GM12864 (cell line): ENCODE results near the gene GNAS-AS1.
"Not testable (repeated sequence)": the region's sequence is repeated elsewhere in the genome, so short reads cannot be mapped to it uniquely, and the experiment has no call there.

ENCODE experiments used
- DNase-seq: peaks from one replicate; pipeline ENCODE4 v3.0.0-alpha.2; 2011; ENCODE audit warnings: low read depth
- H3K4me3 ChIP-seq: 2 replicates; pipeline ENCODE4 v1.5.1; 2011; ENCODE audit warnings: mild to moderate bottlenecking, low read depth, low read length, control low read depth
- CTCF ChIP-seq: IDR thresholded peaks from 2 replicates; pipeline ENCODE4 v1.5.1; 2011; ENCODE audit warnings: low read depth, mild to moderate bottlenecking, moderate library complexity, low read length, control low read depth, inconsistent platforms; ENCODE audit errors: missing control alignments

Gene GNAS-AS1

DNA sequence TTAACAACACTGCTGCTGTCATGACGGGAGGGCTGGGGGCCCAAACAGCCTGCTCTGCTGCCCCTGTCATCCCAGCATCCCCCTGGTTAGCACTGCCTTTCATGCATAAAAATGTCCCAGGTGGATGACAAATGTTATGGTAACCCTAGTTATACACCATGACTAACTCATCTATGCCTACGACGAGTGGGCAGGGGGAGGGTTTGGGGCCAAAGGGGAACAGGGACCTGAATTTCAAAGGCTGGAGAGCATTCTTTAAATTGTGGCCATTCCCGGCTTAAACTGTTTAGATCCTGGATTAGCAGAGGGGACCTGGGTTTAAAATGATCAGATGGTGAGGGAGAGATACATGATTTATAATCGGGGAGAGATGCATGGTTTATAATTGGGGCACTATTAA is 24.4 kb downstream of the GNAS-AS1 start:
- H3K4me3 ChIP-seq = no peak overlapping the region
- no peak for TF ChIP-seq CTCF
- no peak for DNase-seq

GRCh38 chr20:58825450-58825849 is 25.3 kb downstream of the GNAS-AS1 start:
- no peak overlapping the region for H3K4me3 ChIP-seq
- no peak for TF ChIP-seq CTCF

DNA sequence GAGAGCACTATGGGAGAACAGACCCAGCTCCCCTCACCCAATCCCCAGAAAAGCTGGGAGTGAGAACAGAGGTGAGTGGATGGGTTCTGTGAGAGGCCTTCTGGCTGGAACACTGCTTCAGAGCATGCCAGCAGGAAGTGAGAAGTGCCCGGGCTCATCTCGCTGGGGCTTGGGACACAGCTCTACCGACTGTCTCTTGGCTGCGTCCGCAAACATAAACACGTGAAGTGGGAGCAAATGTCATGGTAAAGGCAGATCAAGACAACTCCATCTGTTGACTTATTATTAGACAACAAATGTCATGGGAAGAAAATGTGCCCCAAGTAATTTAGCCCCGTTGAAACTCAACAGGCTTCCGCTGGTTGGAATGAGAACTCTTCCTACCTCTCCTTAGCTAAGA is 25.9 kb downstream of the GNAS-AS1 start:
- no peak for TF ChIP-seq CTCF
- DNase-seq = no peak
- H3K4me3 ChIP-seq = no peak overlapping the region

More at GRCh38 chr20:58825450-58825849, 25.3 kb downstream of the GNAS-AS1 start:
- DNase-seq = no peak

DNA sequence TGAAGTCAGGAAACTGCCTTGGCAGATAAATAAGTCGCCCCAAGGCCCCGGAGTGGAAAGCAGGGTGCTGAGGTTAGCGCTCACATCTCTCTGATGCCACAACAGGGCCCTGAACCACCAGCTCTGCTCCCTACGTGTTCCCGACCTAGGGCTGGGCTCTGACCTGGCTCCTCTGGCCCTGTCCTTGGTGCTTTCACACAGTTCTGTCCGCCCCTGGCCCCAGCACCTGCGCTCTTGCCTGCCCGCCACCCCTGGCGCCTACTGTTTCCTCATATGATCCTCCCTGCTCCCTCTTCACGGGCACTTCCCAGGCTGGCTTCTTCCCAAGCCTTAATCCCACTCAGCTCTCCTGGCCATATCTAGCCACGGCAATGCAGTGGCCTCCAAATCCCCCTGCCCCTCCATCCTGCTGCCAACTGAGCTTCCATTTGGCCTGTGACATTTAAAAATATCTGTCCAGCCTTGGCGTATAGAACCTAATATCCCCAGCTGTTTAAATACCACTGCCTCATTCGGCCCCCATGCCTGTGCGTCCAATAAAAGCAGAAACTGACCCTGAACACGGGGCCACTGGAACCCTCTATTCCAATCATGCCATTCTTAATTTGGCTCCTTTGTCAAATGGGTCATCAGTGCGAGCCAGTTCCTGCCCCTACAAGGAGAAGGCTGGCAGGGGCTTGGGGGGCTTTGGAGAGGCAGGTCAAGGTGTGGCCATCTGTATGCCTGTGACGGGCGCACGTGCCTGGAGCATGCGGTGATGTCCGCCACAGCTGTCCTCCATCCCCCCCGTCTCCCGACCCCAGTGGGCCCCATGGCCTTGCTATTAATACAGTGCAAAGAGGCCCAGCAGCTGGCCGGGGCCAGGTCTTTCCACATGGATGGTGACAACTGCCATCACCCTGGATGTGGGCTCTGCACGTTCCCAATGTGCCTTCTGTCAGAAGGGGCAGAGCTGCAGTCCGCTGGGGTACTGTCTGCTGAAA is 27.7 kb downstream of the GNAS-AS1 start:
- H3K4me3 ChIP-seq = no peak overlapping the region
- DNase-seq = no peak
- TF ChIP-seq CTCF = no peak

DNA sequence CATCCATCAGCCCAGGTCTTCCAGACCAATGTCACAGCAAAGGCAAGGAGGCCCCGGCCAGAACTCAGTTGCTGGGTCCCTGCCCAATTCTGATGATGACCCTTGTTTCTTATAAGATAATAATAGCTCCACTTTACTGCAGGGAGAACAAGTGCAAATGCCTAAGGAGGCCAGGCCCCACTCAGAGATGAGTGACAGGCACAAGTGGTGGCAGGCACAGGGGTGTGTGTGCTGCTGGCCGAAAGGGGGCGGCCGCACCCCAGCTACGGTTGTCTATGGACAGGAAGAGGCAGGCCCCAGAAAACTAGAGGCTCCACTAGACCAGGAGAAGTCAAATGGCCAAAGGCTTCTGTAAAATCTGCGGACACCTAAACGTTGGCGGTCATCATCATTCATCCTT is 28.6 kb downstream of the GNAS-AS1 start:
- DNase-seq = no peak
- no peak overlapping the region for H3K4me3 ChIP-seq
- TF ChIP-seq CTCF = no peak

DNA sequence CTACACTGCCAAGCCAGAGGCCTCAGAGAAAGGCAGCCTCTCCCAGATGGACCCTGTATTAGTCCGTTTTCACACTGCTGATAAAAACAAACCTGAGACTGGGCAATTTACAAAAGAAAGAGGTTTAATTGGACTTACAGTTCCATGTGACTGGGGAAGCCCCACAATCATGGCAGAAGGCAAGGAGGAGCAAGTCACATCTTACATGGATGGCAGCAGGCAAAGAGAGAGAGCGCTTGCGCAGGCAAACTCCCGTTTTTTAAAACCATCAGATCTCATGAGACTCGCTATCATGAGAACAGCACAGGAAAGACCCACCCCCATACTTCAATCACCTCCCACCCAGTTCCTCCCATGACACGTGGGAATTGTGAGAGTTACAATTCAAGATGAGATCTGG is 30.2 kb downstream of the GNAS-AS1 start:
- H3K4me3 ChIP-seq, DNase-seq: not testable (repeated sequence)

- no peak overlapping the region for H3K4me3 ChIP-seq
- DNase-seq = no peak
- no peak for TF ChIP-seq CTCF
Measured at GRCh38 chr20:58819921-58820320, 30.8 kb downstream of the GNAS-AS1 start.
